GM12878 (cell line): ENCODE data around the gene PPP1R11. TPM values are rescaled to one million over a fixed set of nuclear protein-coding genes. Genes with fewer than 3 reads are reported as not detected.

ENCODE experiments used
- ATAC-seq: fragments of 200-7000 bp; cut with Tn5 transposase; 3 replicates; pipeline ENCODE4 v1.9.1; 2020; ENCODE audit warnings: mild to moderate bottlenecking, moderate library complexity
- BruUV-seq: library from RNA; stranded (reverse); fragments of 400-500 nt; replicated peaks from 2 replicates; lab custom pipeline; 2021; lab: Mats Ljungman, UMichigan
- CTCF ChIA-PET: fragments of 300-600 bp; sonication (Branson Sonifier 250); formaldehyde crosslinking; extraction: SDS; loops from one replicate; lab custom pipeline; 2021; ENCODE audit warnings: inconsistent platforms; lab: Yijun Ruan, JAX
- POLR2A ChIA-PET: fragments of 350-600 bp; formaldehyde crosslinking; extraction: SDS; loops from one replicate; lab custom pipeline; 2021; ENCODE audit warnings: inconsistent platforms; lab: Charles Lee
- RAD21 ChIA-PET: fragments of 300-600 bp; sonication (Branson Sonifier 250); formaldehyde crosslinking; loops from one replicate; lab custom pipeline; 2023; ENCODE audit warnings: antibody characterized with exemption; ENCODE audit not compliant: unreplicated experiment; lab: Charles Lee
- SMC1A ChIA-PET: fragments of 300-600 bp; sonication (Branson Sonifier 250); formaldehyde crosslinking; loops from one replicate; lab custom pipeline; 2023; ENCODE audit not compliant: unreplicated experiment, uncharacterized antibody; lab: Charles Lee
- DNase-seq: peaks from one replicate; pipeline ENCODE4 v3.0.0-alpha.2; 2011; ENCODE audit warnings: low read depth, low spot score
- FAIRE-seq: peaks from 3 replicates; lab custom pipeline; 2011; peaks lifted over from hg19 to GRCh38; lab: Jason Lieb, UNC
- H2AFZ ChIP-seq: 2 replicates; pipeline ENCODE4 v1.6.0; 2011; ENCODE audit warnings: low read depth, low read length, control low read depth; ENCODE audit not compliant: control insufficient read depth
- H3K27ac ChIP-seq: 2 replicates; pipeline ENCODE4 v1.5.1; 2011; ENCODE audit warnings: control low read depth; ENCODE audit not compliant: control insufficient read depth, insufficient read depth
- H3K27me3 ChIP-seq, 2 experiments: replicated peaks in 1 of 2; 2 replicates each; pipeline versions ENCODE4 v1.6.0 to v1.6.1; 2011; ENCODE audit warnings: low read length in 1 of 2; ENCODE audit not compliant: control insufficient read depth in 2 of 2, insufficient read depth in 2 of 2
- H3K36me3 ChIP-seq, 2 experiments: 2 replicates each; pipeline ENCODE4 v1.5.1; 2011; ENCODE audit warnings: low read length in 1 of 2; ENCODE audit not compliant: control insufficient read depth in 2 of 2, insufficient read depth in 2 of 2
- H3K4me1 ChIP-seq: 2 replicates; pipeline ENCODE4 v1.6.1; 2011; ENCODE audit warnings: mild to moderate bottlenecking, low read length, moderate library complexity, mixed read lengths; ENCODE audit not compliant: control insufficient read depth, insufficient read depth
- H3K4me2 ChIP-seq: 2 replicates; pipeline ENCODE4 v1.6.0; 2011; ENCODE audit warnings: control low read depth; ENCODE audit not compliant: control insufficient read depth, insufficient read depth
- H3K4me3 ChIP-seq: fragments of 200-600 bp; sonication (generic); 2 replicates; pipeline ENCODE4 v1.5.1; 2016
- H3K79me2 ChIP-seq: 2 replicates; pipeline ENCODE4 v1.6.0; 2011; ENCODE audit warnings: low read length; ENCODE audit not compliant: control insufficient read depth, insufficient read depth
- H3K9ac ChIP-seq: 2 replicates; pipeline ENCODE4 v1.8.0; 2011; ENCODE audit warnings: low read length, control low read depth, mixed read lengths; ENCODE audit not compliant: control insufficient read depth, insufficient read depth
- H3K9me3 ChIP-seq: replicated peaks from 3 replicates; pipeline ENCODE4 v1.5.1; 2011; ENCODE audit warnings: mild to moderate bottlenecking, low read length; ENCODE audit not compliant: control insufficient read depth, insufficient read depth
- H4K20me1 ChIP-seq: 2 replicates; pipeline ENCODE4 v1.6.0; 2011; ENCODE audit not compliant: control insufficient read depth, insufficient read depth
- BCL11A ChIP-seq: IDR thresholded peaks from 2 replicates; pipeline ENCODE4 v1.6.1; 2011; ENCODE audit warnings: low read depth, low read length
- CBX5 ChIP-seq: sonication (generic); IDR thresholded peaks from 2 replicates; pipeline ENCODE4 v1.6.1; 2016; ENCODE audit warnings: low read depth, moderate library complexity, mild to moderate bottlenecking, inconsistent platforms
- CTCF ChIP-seq, 3 experiments: IDR thresholded peaks in 2 of 3; conservative IDR thresholded peaks in 1 of 3; 2 replicates each; pipeline ENCODE4 v1.5.1; 2011; ENCODE audit warnings: low read depth in 3 of 3, low read length in 3 of 3, mild to moderate bottlenecking in 3 of 3, control low read depth in 2 of 3, moderate library complexity in 2 of 3, inconsistent platforms in 1 of 3, mixed read lengths in 1 of 3; ENCODE audit not compliant: control insufficient read depth in 2 of 3, insufficient read depth in 1 of 3; ENCODE audit errors: extremely low read depth in 1 of 3
- E4F1 ChIP-seq: fragments of 450-650 bp; IDR thresholded peaks from 2 replicates; pipeline ENCODE4 v1.6.1; 2018; ENCODE audit warnings: borderline replicate concordance, mild to moderate bottlenecking; ENCODE audit not compliant: partially characterized antibody
- EED ChIP-seq: sonication (generic); IDR thresholded peaks from 2 replicates; pipeline ENCODE4 v1.6.1; 2016; ENCODE audit warnings: antibody characterized with exemption, low read depth
- ESRRA ChIP-seq: IDR thresholded peaks from 2 replicates; pipeline ENCODE4 v1.6.1; 2012; ENCODE audit warnings: mild to moderate bottlenecking, low read length, improper control_type of control experiment
- ETV6 ChIP-seq, 2 experiments: fragments of 450-650 bp in 1 of 2; IDR thresholded peaks in 1 of 2; conservative IDR thresholded peaks in 1 of 2; 2 replicates each; pipeline ENCODE4 v1.6.1; 2014; ENCODE audit warnings: antibody characterized with exemption in 1 of 2, borderline replicate concordance in 1 of 2, low read depth in 1 of 2, mild to moderate bottlenecking in 1 of 2, moderate library complexity in 1 of 2
- HDAC2 ChIP-seq: fragments of 200-600 bp; sonication (generic); IDR thresholded peaks from 2 replicates; pipeline ENCODE4 v1.6.1; 2017
- POU2F2 ChIP-seq: IDR thresholded peaks from 3 replicates; pipeline ENCODE4 v1.6.1; 2011; ENCODE audit warnings: low read depth, mild to moderate bottlenecking, low read length, borderline replicate concordance
- RAD21 ChIP-seq: IDR thresholded peaks from 2 replicates; pipeline ENCODE4 v1.6.1; 2011; ENCODE audit warnings: mild to moderate bottlenecking, low read depth, low read length, moderate library complexity; ENCODE audit not compliant: insufficient read depth
- SMAD5 ChIP-seq: IDR thresholded peaks from 2 replicates; pipeline ENCODE4 v1.6.1; 2016; ENCODE audit warnings: antibody characterized with exemption, low read depth
- TCF12 ChIP-seq: IDR thresholded peaks from 2 replicates; pipeline ENCODE4 v1.6.1; 2011; ENCODE audit warnings: low read depth, mild to moderate bottlenecking, low read length
- YBX1 ChIP-seq: fragments of 450-650 bp; IDR thresholded peaks from 2 replicates; pipeline ENCODE4 v1.6.1; 2016; ENCODE audit warnings: antibody characterized with exemption
- ZBED1 ChIP-seq: IDR thresholded peaks from 2 replicates; pipeline ENCODE4 v1.6.1; 2016; ENCODE audit warnings: borderline replicate concordance
- whole genome bisulfite sequencing: methylation state at CpG from one replicate; pipeline ENCODE4 v1.1.6; 2016; ENCODE audit warnings: low lambda C conversion rate; ENCODE audit not compliant: insufficient replicate concordance, insufficient coverage; ENCODE audit errors: missing lambda C conversion rate; 5-methylcytosine and 5-hydroxymethylcytosine counted together
- in situ Hi-C: fragments of 300-500 bp; cut with MboI; formaldehyde crosslinking; loops from 9 replicates; pipeline ENCODE4 v1.14.3; 2018; ENCODE audit warnings: mixed read lengths
- intact Hi-C: fragments of 100-400 bp; cut with micrococcal nuclease; formaldehyde crosslinking; loops from one replicate; pipeline ENCODE4 v1.14.2; 2022; ENCODE audit not compliant: unreplicated experiment
- polyA plus RNA-seq, 11 experiments: library from polyadenylated mRNA; depleted of rRNA in 4 of 11; unstranded in 6 of 11; stranded (reverse) in 5 of 11; fragments of >200 nt; fragmentation: Nextera tagmentation in 4 of 11; fragmentation: Illumina TruSeq in 1 of 11; extraction: Ambion mirVana in 4 of 11; extraction: Trizol in 1 of 11; gene quantifications; 1 replicate in 1 of 11; 2 replicates in 10 of 11; pipeline versions ENCODE4 v1.2.1 to v1.2.3, GENCODE V29; 2011 to 2016; ENCODE audit warnings: inconsistent platforms in 2 of 11, missing spikeins in 2 of 11, low read depth in 1 of 11
- total RNA-seq, 4 experiments: library from RNA; depleted of rRNA in 3 of 4; stranded (reverse); fragments of >200 nt in 3 of 4; fragmentation: Illumina TruSeq in 1 of 4; extraction: Trizol in 1 of 4; gene quantifications; 2 replicates each; pipeline versions ENCODE4 v1.2.1 to v1.2.3, GENCODE V29; 2013 to 2021

PPP1R11 gene
- total and polyA plus RNA-seq, 10 of the 15 experiments (the other 5 are each of a cell fraction or from before 2014, with no cell fraction given) = 12.6 to 56.1 (median 33.5) TPM

- H3K27ac ChIP-seq = no peak overlapping the region
- TF ChIP-seq CBX5 (no peak), HDAC2 (no peak), CTCF (IDR thresholded peaks at IDR 0.05 in 2 of 3, conservative IDR thresholded peaks at IDR 0.05 in 1 of 3; ENCODE audit: control insufficient read depth in 2 of 3, extremely low read depth in 1 of 3, insufficient read depth in 1 of 3, low read depth in 3 of 3, low read length in 3 of 3) (no peak), RAD21 (no peak), ETV6 (conservative IDR thresholded peaks at IDR 0.05 in 1 of 2, IDR thresholded peaks at IDR 0.05 in 1 of 2; ENCODE audit: borderline replicate concordance in 1 of 2, low read depth in 1 of 2) (no peak), ESRRA (no peak), SMAD5 (no peak), POU2F2 (no peak), BCL11A (no peak), TCF12 (no peak), YBX1 (no peak), EED (no peak), E4F1 (no peak), ZBED1 (no peak)
- TF ChIP-seq, all 136 proteins: peak for 0
- ATAC-seq (no peak), DNase-seq (no peak), FAIRE-seq (no peak)
- POLR2A ChIA-PET = no interaction called here
- CTCF ChIA-PET = interaction anchor here (0.7 kb wide), 1 partner anchor 31 kb away, joined by 4 read pairs; no protein-coding TSS in a partner anchor
- H3K4me3 ChIP-seq = no peak overlapping the region
- H3K27me3 ChIP-seq = peaks cover 12 to 32% of the 10 kb centered on the region in 2 experiments
- no TSS peak for BruUV-seq
- H4K20me1 ChIP-seq = no peaks in the 10 kb centered on the region
- RAD21 ChIA-PET = no interaction called here
- H3K4me2 ChIP-seq = no peak overlapping the region; the same call in 1 of the 2 replicates
- H3K4me1 ChIP-seq = peaks cover 19% of the 10 kb centered on the region
- SMC1A ChIA-PET = interaction anchor here (1.0 to 1.2 kb wide), 2 partner anchors 31 to 34 kb away, joined by 3 to 4 read pairs; no protein-coding TSS in a partner anchor
- intact Hi-C loops (no loop called here), in situ Hi-C loops (no loop called here)
- H3K9ac ChIP-seq = no peak overlapping the region
- no peak overlapping the region for H2AFZ ChIP-seq
- WGBS = 29% methylated on average over 8 of the region's 8 CpGs
- H3K9me3 ChIP-seq = no peaks in the 10 kb centered on the region
- no peaks in the 10 kb centered on the region for H3K36me3 ChIP-seq
- H3K79me2 ChIP-seq = no peaks in the 10 kb centered on the region
These were observed 33.2 kb downstream of the PPP1R11 start for GRCh38 chr6:30100154-30100553.
